ENCODE measurements around the gene OTOS.

The OTOS gene

GRCh38 chr2:240162032-240162431 is 21.6 kb upstream of the OTOS start:
- TF ChIP-seq POLR2AphosphoS5 (IDR thresholded peaks at IDR 0.05; ENCODE audit: low read depth, low read length) (no peak), SIN3A (IDR thresholded peaks at IDR 0.05; ENCODE audit: borderline replicate concordance, insufficient read depth, low read length) (no peak), REST (IDR thresholded peaks at IDR 0.05; ENCODE audit: insufficient read depth in 1 of 2, low read depth in 2 of 2, low read length in 2 of 2) (no peak), FOXP2 (optimal IDR thresholded peaks at IDR 0.05; ENCODE audit: borderline replicate concordance, extremely low read depth, extremely low read length, insufficient read depth) (no peak), TAF1 (IDR thresholded peaks at IDR 0.05; ENCODE audit: borderline replicate concordance, insufficient read depth, low read length) (no peak)

DNA sequence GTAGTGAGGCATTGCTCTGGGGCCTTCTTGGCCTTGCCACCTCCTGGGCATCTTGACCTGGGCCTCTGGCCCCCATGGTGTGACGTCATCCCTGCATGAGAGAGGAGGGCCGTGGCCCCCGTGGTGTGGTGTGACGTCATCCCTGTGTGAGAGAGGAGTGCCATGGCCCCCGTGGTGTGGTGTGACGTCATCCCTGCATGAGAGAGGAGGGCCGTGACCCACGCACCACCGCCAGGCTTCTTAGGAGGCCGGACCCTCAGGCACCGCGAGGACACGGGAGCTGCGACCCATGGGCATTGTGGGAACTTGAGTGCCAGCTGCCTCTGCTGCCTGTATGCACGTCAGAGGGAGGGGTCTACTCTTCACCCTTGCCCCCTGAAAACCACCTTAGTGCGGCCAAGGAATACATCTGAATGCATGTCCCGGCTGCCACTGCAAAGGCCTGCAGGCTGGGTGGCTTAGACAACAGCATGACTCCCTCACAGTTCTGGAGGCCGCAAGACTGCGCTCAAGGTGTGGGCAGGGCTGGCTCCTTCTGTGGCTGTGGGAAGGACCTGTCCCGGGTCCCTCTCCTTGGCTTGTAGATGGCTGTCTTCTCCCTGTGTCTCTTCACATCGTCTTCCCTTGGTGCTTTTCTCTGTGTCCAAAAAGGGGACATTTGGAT is 20.8 kb upstream of the OTOS start:
- TF ChIP-seq POLR2AphosphoS5 (IDR thresholded peaks at IDR 0.05; ENCODE audit: low read depth, low read length) (no peak), TAF1 (IDR thresholded peaks at IDR 0.05; ENCODE audit: borderline replicate concordance, insufficient read depth, low read length) (no peak), SIN3A (IDR thresholded peaks at IDR 0.05; ENCODE audit: borderline replicate concordance, insufficient read depth, low read length) (no peak), REST (IDR thresholded peaks at IDR 0.05; ENCODE audit: insufficient read depth in 1 of 2, low read depth in 2 of 2, low read length in 2 of 2) (no peak), FOXP2 (optimal IDR thresholded peaks at IDR 0.05; ENCODE audit: borderline replicate concordance, extremely low read depth, extremely low read length, insufficient read depth) (no peak)

- TF ChIP-seq SIN3A (IDR thresholded peaks at IDR 0.05; ENCODE audit: borderline replicate concordance, insufficient read depth, low read length) = no peak
These were observed 20.0 kb upstream of the OTOS start for GRCh38 chr2:240160291-240161086.

DNA sequence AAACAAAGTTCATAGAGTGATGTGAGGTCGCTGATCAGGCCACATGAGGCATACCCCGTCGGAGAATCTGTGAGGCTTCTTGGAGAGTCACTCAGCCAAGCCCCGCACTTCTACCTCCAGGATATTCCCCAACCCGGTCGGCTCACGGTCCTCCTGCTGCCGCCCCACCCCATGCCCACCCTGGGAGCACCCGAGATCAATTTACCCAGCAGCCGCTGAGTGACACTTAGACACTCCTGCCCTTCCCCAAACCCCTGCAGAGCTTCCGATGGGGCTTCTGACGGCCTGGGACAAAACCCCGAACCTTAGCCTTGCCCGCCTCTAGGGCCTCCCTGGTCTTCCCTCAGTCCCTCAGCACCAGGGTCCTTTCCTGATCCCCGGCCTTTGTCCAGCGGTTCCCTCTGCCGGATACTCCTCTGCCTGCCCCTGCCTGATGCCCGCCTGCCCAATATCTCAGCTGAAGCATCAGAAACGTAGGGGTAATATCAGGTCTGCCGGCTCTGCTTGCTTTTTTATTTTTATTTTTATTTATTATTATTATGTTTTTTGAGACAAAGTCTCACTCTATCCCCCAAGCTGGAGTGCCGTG is 18.9 kb upstream of the OTOS start:
- no peak for TF ChIP-seq FOXP2 (optimal IDR thresholded peaks at IDR 0.05; ENCODE audit: borderline replicate concordance, extremely low read depth, extremely low read length, insufficient read depth)
- no peak for TF ChIP-seq TAF1 (IDR thresholded peaks at IDR 0.05; ENCODE audit: borderline replicate concordance, insufficient read depth, low read length)
- TF ChIP-seq SIN3A (IDR thresholded peaks at IDR 0.05; ENCODE audit: borderline replicate concordance, insufficient read depth, low read length) = no peak
- no peak for TF ChIP-seq POLR2AphosphoS5 (IDR thresholded peaks at IDR 0.05; ENCODE audit: low read depth, low read length)
- no peak for TF ChIP-seq REST (IDR thresholded peaks at IDR 0.05; ENCODE audit: insufficient read depth in 1 of 2, low read depth in 2 of 2, low read length in 2 of 2)

- TF ChIP-seq POLR2AphosphoS5 (IDR thresholded peaks at IDR 0.05; ENCODE audit: low read depth, low read length) (no peak), REST (IDR thresholded peaks at IDR 0.05; ENCODE audit: insufficient read depth in 1 of 2, low read depth in 2 of 2, low read length in 2 of 2) (no peak)
These were observed 16.7 kb upstream of the OTOS start for GRCh38 chr2:240157147-240157470.
